ENCODE measurements around the gene TAS2R14.

TAS2R14 gene

GRCh38 chr12:10901427-10901826 is 37.6 kb downstream of the TAS2R14 start:
- Histone ChIP-seq H3K27me3 (ENCODE audit: insufficient read depth, low read depth) (no peaks in the 10 kb centered on the region), H3K27ac (no peak overlapping the region), H3K4me2 (no peak overlapping the region), H4K20me1 (ENCODE audit: insufficient read depth) (no peaks in the 10 kb centered on the region), H3K9ac (no peak overlapping the region), H3K4me3 (IDR thresholded peaks at IDR 0.05; ENCODE audit: insufficient read depth, low read depth, low read length) (no peak overlapping the region), H3K79me2 (ENCODE audit: insufficient read depth, low read depth) (no peaks in the 10 kb centered on the region), H3K36me3 (ENCODE audit: insufficient read depth) (no peaks in the 10 kb centered on the region), H2AFZ (ENCODE audit: low read depth) (no peak overlapping the region), H3K4me1 (ENCODE audit: low read depth, poor library complexity, severe bottlenecking) (peaks cover 4% of the 10 kb centered on the region)
- 0 out of 2 replicates have a peak, but pooled peaks have one; percentile 13 for TF ChIP-seq CTCF (conservative IDR thresholded peaks at IDR 0.05; ENCODE audit: low read depth, low read length)

GRCh38 chr12:10900972-10901371 is 38.1 kb downstream of the TAS2R14 start:
- H3K4me1 ChIP-seq (ENCODE audit: low read depth, poor library complexity, severe bottlenecking): peaks cover 4% of the 10 kb centered on the region
- H3K4me3 ChIP-seq (IDR thresholded peaks at IDR 0.05; ENCODE audit: insufficient read depth, low read depth, low read length): no peak overlapping the region
- H4K20me1 ChIP-seq (ENCODE audit: insufficient read depth): no peaks in the 10 kb centered on the region
- no peaks in the 10 kb centered on the region for H3K36me3 ChIP-seq (ENCODE audit: insufficient read depth)
- H3K9ac ChIP-seq: no peak overlapping the region
- no peak overlapping the region for H3K27ac ChIP-seq
- no peak for TF ChIP-seq CTCF (conservative IDR thresholded peaks at IDR 0.05; ENCODE audit: low read depth, low read length)
- H3K79me2 ChIP-seq (ENCODE audit: insufficient read depth, low read depth): no peaks in the 10 kb centered on the region
- no peaks in the 10 kb centered on the region for H3K27me3 ChIP-seq (ENCODE audit: insufficient read depth, low read depth)
- H3K4me2 ChIP-seq: no peak overlapping the region
- H2AFZ ChIP-seq (ENCODE audit: low read depth): no peak overlapping the region

- Histone ChIP-seq H3K4me2 (no peak overlapping the region), H3K27ac (no peak overlapping the region), H3K4me1 (ENCODE audit: low read depth, poor library complexity, severe bottlenecking) (peaks cover 4% of the 10 kb centered on the region), H3K9ac (no peak overlapping the region), H2AFZ (ENCODE audit: low read depth) (no peak overlapping the region), H3K36me3 (ENCODE audit: insufficient read depth) (no peaks in the 10 kb centered on the region), H3K27me3 (ENCODE audit: insufficient read depth, low read depth) (no peaks in the 10 kb centered on the region), H3K4me3 (IDR thresholded peaks at IDR 0.05; ENCODE audit: insufficient read depth, low read depth, low read length) (no peak overlapping the region), H3K79me2 (ENCODE audit: insufficient read depth, low read depth) (no peaks in the 10 kb centered on the region), H4K20me1 (ENCODE audit: insufficient read depth) (no peaks in the 10 kb centered on the region)
- no peak for TF ChIP-seq CTCF (conservative IDR thresholded peaks at IDR 0.05; ENCODE audit: low read depth, low read length)
Observed at GRCh38 chr12:10900530-10900929, 38.5 kb downstream of the TAS2R14 start.

- Histone ChIP-seq H2AFZ (ENCODE audit: low read depth) (no peak overlapping the region), H3K4me2 (no peak overlapping the region), H3K79me2 (ENCODE audit: insufficient read depth, low read depth) (no peaks in the 10 kb centered on the region), H3K4me1 (ENCODE audit: low read depth, poor library complexity, severe bottlenecking) (no peaks in the 10 kb centered on the region), H3K36me3 (ENCODE audit: insufficient read depth) (no peaks in the 10 kb centered on the region), H3K9ac (no peak overlapping the region), H3K27ac (no peak overlapping the region), H3K4me3 (IDR thresholded peaks at IDR 0.05; ENCODE audit: insufficient read depth, low read depth, low read length) (no peak overlapping the region), H3K27me3 (ENCODE audit: insufficient read depth, low read depth) (no peaks in the 10 kb centered on the region), H4K20me1 (ENCODE audit: insufficient read depth) (no peaks in the 10 kb centered on the region)
- TF ChIP-seq CTCF (conservative IDR thresholded peaks at IDR 0.05; ENCODE audit: low read depth, low read length): no peak
Observed at GRCh38 chr12:10896854-10897253, 42.2 kb downstream of the TAS2R14 start.
